Stimulated activated CD4-positive, alpha-beta T cell treated with anti-CD3 and anti-CD28 coated beads, Interleukin-1b, Interleukin-23, amount 100 ng/mL, for 4 hours (primary cell): ENCODE data around the gene COMMD3.
"Not testable (repeated sequence)": the region's sequence is repeated elsewhere in the genome, so short reads cannot be mapped to it uniquely, and the experiment has no call there.

ENCODE experiments used
- DNase-seq, 2 donors: peaks; one replicate each; pipeline ENCODE4 v3.0.0-alpha.2; 2020; ENCODE audit warnings: low read depth in 2 of 2

Gene COMMD3

DNA sequence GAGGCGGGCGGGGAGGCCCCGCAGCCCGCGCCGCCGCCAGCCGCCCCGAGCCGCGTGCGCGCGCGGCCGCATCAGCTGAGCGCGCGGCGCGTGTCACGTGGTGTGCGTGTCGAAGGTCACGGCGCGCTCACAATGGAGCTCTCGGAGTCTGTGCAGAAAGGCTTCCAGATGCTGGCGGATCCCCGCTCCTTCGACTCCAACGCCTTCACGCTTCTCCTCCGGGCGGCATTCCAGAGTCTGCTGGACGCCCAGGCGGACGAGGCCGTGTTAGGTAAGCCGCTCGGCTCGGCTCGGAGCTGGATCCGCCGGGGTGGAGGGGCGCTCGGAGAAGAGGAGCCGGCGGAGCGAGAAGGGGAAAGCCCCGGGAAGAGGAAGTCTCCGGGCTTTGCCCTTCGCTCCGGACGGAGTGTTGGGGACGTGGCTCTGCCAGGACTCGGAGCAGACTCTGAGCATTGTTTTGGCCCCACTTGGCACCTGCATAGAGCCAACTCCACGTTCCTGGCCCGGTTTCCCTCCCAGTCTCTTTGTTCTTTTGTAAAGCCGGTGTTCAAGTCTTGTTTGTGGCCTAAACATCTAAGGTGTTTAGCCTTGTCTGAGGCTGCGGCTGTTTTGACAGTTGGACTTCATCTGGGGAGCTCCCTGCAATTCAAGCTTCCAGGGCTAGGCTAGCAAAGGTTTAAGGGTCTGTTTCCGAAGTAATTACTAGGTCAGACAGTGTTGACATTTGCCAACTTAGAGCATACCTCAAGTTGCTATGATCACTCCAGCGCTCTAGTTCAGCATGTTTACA, at the start of gene COMMD3:
TSS of gene COMMD3 (plus strand) at position 103 of the 790 bp plus-strand sequence. CDS start at position 133, 30 bp downstream.
- DNase-seq: peak; percentile 62 to 71

DNA sequence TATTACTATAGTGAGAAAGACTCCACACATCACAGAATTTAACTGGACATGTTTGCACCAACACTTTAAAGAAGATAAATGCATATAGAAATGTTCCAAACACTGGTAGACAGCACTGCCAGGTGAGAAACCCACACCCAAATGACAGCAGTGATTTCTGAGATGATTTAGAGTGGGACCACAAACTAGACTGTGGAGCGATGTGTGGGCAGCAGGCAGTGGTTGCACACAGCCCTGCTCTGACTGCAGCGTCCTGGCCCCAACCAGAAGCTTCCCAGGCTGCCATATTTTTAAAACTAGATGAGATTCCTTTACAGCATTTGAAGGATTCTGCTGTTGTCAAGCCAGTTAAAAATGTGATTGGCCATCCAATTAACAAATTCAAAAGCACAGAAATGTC, 47.7 kb upstream of the COMMD3 start:
- no peak for DNase-seq

DNA sequence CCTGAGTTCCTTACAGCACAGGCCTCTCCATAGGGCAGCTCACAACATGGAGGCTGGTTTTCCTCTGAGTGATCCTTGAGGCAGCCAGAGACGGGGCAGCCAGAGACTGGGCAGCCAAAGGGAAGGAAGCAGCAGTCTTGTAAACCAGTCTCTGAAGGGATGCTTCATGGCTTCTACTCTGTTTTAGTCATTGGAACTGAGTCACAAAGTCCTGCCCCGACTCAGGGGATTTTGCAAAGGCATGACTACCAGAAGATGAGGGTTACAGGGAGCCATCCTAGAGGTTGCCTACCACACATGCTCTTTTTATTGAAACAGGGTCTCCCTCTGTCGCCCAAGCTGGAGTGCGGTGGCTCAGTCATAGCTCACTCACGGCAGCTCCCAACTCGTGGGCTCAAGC, 44.4 kb upstream of the COMMD3 start:
- DNase-seq: no peak

DNA sequence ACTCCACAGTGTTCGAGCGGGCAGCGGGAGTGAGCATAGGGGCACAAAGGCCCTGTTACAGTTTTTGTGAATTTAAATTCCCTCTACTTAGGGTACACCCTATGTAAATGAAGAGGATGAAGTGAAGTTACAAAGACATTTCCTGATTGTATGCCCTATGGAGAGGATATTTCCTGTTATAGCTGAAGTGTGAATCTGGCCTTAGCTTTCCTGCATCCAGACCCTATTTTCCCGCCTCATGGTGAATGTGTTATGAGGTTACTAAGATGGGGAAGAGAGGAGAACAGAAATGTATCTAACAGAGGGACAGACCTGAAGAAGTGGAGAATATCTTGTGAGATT, 37.8 kb upstream of the COMMD3 start:
- DNase-seq: no peak

DNA sequence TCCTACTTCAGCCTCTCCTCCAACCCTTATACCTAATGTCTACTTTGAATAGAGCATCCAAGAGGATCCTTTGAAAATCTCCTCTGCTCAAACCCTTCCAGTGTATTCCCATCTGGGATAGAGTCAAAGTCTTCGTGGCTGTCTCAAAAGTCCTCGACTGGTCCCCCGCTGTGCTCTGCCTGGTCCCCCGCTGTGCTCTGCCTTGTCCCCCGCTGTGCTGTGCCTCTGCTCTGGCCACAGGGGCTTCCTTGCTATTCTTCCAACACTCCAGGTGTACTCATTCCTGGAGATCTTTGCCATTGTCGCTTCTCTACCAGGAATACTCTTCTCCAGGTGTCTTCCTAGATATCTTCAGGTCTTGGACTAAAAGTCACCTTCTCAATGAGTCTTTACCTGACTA, 36.1 kb upstream of the COMMD3 start:
- no peak for DNase-seq

DNA sequence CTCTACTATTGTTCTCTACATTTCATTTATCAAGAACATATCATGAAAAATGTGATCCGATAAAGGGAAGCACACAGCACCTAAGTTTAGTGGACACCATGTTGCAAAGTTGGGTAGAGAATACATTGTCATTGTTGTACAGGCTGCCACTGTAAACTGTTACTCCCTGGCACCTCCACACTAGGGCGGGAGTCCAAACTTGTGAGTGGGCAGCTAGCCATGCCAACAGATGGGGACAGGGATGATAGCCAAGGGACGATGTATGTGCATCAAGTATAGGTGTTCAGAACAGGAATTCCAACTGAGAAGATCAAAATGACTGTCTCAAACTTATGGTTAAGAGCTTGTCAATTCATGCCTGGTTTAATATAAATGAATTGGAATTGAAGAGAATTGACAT, 31.1 kb upstream of the COMMD3 start:
- no peak for DNase-seq

DNA sequence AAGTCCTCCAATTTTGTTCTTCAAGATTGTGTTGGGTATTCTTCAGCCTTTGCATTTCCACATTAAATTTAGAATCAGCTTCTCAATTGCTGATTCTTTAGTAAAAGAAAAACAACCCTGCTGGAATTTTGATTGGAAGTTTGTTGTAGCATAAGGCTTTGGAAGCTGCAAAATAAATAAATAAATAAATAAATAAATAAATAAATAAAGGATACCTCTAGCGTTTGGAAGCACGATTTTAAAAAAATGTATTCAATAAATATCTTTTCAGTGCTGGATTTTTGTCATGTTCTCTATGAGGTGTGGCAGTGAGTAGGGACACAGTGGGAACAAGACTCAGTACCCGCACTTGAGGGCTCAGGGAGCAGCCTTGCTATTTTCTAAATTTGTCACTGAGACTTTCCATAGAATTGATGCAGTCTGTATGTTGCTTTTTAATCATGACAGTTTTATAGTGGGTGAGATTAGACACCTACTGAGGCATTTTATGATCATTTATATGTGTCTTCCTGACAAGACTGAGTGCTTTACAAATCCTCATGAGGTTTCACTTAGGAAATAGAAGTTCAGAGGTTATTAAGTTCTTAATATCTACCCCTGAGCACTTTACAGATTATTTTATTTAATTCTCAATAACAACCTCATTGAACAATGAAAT, 22.3 kb upstream of the COMMD3 start:
- DNase-seq: no peak

DNA sequence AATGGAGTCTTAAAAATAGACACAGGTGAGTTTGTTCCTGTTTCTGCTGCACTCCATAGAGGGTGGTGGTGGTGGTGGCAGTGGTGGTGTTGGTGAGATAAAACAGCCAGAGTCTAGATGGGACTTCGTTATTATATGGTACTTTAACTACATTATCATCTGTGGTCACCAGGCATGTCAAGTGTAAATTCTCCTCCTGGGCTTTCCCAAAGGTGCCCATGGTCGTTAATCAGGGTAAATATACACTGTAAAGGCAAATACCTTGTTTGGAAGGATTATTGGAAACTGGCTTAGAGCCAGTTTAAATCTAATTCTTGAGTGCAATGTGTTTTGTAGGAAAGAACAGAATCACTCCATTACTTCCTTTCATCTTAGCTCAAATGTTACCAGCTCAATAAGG, 21.5 kb upstream of the COMMD3 start:
- no peak for DNase-seq

DNA sequence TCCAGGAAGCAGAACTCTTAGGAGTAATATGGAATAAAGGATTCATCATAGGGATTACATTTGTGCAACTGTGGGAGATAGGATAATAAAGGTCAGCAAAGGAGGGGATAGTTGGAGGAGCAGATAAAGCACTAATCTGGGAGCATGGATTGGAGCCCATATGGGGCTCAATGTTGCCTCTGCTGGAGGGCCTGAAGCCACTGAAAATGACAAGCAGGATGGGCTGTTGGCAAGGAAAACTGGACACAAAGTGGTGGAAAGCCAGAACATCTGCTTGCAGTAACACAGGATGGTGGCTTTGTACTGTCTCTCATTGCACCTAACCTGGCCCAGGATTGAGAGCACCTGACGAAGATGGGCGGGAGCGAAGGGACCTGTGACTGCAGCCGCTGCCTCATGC, 15.0 kb upstream of the COMMD3 start:
- DNase-seq: no peak

DNA sequence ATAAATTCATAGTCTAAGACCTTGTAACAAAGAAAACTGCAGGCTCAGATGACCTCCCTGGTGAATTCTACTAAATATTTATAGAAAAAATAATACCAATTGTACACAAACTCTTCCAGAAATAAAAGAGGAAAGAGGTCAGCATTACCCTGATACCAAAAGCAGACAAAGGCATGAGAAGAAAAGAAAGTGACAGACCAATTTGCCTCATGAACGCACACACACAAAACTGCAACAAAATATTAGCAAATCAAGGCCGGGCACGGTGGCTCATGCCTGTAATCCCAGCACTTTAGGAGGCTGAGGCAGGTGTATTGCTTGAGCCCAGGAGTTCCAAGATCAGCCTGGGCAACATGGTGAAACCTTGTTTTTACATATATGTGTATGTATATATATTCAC, 12.7 kb upstream of the COMMD3 start:
- DNase-seq: no peak

DNA sequence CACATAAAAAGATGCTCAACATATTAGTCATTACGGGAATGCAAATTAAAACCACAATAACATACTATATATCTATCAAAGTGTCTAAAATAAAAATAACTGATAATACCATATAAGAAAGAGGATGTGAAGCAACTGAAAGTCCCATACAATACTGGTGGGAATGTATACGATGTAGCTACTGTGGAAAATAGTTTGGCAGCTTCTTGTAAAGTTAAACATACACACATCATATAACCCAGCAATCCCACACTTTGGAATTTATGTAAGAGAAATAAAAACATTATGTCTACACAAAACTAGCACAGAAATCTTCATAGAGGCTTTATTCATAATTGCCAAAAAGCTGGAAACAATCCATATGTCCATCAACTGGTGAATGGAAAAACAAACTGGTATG, 10.5 kb upstream of the COMMD3 start:
- no peak for DNase-seq

DNA sequence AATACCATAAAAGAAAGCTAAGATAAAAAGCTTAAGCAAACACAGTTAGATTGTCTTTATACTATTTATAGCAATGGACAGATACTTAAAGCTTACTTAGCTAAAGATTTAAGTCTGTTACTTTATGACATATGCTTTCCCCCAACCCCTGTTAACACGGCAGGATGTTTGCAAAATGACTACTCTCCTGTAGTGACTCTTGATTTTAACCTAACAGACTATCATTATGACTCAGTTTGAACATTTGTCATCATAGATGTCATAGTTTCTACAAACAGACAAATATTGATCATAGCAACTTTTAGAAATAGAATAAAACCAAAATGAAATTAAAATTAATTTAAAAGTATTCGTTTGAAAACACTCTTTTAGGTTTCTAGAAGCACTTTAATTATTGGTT, 7.8 kb upstream of the COMMD3 start:
- peak in 1 of 2 donors; percentile 12 for DNase-seq

DNA sequence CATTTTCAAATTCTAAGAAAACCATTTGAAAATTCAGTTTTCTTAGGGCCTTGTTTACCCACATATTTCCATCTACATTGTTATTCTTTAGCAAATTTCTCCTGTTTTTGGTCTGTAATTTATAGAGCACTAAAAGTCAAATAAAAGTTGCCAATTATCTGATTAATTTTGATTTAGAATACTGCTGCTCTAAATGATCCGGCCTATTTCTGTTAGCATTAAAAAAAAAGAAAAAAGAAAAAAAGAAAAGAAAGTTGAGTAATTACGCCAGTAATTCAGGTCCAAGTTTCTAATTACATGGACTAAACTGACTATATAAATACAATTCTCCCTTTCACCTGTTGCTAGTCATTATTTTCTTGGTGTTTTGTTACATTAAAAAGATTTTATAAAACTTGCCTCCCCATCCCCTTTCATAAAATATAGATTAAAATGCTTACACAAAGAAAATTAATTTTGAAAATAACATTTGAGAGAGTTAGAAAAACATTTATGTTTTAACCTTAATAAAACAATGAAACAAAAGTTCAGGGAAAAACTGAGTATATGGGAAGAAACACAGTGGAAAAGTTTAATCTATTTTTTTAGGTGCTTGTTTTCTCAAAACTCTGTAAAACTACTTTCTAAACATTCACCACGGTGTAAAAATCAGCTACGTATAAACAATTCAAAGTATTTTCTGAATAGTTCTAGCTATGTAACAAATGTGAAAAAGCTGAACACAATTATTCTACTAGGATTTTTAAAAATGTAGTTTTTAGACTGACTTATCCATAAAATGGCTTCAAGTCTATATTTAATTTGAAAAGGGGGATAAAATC, 6.8 kb upstream of the COMMD3 start:
- no peak for DNase-seq

DNA sequence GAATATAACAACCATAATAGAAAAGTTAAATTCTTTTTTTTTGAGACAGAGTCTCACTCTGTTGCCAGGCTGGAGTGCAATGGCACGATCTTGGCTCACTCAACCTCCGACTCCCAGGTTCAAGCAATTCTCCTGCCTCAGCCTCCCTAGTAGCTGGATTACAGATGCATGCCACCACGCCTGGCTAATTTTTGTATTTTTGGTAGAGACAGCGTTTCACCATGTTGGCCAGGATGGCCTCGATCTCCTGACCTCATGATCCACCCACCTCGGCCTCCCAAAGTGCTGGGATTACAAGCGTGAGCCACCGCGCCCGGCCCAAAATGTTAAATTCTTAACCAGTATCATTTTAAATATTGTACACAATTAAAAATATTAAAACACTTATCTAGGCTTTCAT, 6.2 kb upstream of the COMMD3 start:
- DNase-seq: not testable (repeated sequence)

DNA sequence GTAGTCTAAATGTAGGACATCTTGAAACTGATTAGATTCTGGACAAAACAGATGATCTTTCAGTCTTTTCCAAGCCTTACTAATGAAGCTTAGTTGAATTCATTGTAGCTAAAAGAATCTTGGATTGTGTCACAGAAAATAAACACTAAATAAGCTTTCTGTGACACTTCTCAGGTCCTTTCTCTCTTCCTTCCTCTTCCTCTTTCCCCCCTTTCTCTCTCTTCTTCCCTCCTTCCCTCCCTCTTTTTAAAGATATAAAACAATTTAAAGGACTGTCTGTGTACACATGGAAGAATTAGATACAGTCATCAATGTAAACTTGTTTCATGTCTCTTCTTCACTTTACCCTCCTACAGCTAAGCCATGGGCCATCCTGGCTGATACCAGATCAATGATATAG, 5.3 kb upstream of the COMMD3 start:
- no peak for DNase-seq

DNA sequence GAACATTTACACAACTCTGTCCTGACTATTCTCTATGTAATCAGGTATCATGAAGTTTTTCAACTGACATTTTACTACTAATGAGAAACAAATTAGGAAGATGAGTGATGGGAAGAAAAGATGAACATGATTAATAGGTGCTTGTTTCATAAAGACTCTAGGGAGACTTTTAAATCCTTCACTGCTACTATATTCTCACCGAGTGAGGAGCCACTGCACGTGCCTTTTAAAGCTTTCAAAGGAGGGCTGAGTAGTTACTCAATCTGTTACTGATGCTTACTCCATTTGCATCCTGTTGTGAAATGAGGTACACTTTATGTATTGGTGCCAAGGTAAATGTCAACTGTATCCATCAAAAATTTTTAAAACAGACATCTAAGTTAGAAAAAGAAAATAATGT, 1.3 kb upstream of the COMMD3 start:
- DNase-seq: no peak

DNA sequence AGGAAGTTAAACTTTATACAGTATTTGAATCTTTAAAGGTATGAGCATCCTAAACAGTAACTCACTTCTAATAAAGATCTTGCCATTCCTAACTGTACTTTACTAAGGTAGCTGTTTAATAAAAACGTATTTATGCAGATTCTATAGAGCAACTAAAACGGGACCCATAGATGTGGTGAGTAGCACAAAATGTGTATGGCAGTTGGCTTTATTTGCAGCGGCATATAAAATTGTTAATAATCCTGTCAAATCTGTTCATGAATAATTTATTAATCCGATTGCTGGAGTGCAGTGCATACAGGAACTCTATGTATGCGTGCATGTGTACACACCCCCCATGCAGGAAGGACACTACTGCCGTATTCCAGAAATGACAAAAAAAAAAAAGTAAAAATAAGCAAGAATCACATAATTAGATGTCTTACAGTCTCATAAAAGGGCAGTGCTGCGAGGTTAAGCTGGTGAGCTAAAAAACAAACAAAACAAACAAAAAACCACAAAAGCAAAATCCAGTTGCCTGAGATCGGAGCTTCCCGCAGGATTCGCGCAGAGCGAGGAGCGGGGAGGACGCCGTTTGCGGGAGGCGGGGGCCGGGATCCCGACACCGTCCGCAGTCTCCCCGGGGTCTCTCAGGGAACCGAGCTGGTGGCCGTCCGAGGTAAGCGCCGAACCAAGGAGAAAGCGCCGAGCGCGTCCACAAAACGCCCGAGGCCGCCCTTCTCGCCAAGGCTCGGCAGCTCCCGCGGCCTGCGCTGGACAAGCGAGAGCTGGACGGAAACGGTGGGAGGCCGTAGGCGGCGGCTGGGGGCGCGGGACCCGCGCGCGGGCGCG, 518 bp upstream of the COMMD3 start:
- DNase-seq: no peak

DNA sequence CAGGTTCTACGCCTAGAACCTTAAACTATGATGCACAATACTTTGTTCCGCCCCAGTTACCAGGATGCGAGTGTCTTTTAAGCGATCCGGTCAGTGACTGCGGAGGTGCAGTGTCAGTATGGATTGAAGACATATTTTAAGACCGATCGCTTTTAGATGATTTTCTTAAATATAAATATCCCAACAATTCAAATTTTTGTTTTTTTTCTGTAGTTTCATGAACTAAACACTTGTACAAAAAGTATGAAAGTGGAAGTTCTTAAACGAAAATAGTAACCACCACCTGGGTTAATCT, 835 bp downstream of the COMMD3 start:
- DNase-seq: no peak

DNA sequence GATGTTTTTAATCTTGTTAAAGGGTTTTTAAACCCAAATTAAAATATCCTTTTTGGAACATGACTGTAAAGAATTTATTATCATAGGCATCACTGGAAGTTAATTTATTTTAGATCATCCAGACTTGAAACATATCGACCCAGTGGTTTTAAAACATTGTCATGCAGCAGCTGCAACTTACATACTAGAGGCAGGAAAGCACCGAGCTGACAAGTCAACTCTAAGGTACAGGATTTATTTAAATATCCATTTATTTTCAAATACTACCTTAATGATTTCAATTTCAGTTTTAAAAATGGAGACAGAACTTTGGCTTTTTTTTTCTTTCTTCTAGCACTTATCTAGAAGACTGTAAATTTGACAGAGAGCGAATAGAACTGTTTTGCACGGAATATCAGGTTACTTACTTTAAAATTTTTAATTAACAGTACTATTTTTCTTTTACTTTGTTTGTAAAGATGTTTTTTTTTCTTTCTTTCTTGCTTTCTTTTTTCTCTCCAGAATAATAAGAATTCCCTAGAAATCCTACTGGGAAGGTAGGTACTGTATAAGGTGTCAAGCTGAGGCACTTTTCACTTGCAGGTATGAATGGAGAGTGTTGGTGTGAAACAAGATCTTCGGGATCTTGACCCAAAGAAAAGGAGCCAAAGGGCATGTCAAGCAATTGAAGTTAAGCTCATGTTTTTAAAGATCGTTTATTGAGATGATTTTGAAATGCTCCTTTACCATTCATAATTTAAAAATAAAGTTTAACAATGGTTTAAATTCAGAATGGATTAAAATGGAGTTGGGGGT, 1.8 kb downstream of the COMMD3 start:
- DNase-seq: no peak

DNA sequence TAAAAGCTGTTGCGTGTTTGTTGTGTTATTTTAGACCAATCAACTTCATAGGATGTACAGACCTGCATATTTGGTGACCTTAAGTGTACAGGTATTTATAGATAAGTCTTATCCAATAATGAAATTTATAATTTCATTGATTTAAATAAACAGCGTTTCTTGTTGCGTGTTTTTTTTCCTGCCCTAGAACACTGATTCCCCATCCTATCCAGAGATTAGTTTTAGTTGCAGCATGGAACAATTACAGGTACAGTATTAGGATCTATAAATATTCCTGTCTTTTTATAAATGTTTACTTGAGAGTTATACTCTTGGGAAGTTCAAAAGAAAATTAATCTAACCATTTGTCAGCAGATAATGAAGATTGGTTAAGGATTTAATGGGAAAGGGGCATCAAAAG, 2.6 kb downstream of the COMMD3 start:
- DNase-seq: no peak

DNA sequence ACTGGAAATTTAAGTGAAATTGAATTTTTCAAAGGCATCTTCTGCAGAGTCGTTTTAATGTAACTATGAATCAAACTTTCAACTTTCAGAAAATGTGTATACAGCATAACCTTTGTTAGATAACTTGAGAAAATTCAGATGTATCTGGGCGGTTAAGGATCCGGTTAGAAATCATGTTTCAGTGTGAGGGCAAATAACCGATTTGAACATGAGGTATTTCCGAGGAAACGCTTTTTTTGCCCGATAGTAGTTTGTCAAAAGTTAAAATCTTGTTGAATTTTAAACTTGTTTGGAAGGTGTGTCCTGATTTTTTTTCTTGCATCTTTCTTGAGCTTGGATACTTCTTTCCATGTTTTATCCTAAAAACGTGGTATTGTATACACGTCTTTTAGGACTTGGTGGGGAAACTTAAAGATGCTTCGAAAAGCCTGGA, 3.4 kb downstream of the COMMD3 start:
- no peak for DNase-seq
